Measurements from ENCODE around the gene ZNF618.

GRCh38 chr9:114002271-114002985 is 126.3 kb downstream of the ZNF618 start:
- TF ChIP-seq CTCF (IDR thresholded peaks at IDR 0.05) (no peak), MAX (CRISPR knock-in tag; IDR thresholded peaks at IDR 0.05) (no peak), USF1 (CRISPR knock-in tag; IDR thresholded peaks at IDR 0.05) (no peak), ZMAT4 (CRISPR knock-in tag; IDR thresholded peaks at IDR 0.05) (no peak), NFYB (CRISPR knock-in tag; conservative IDR thresholded peaks at IDR 0.05; ENCODE audit: low read depth) (no peak), RELA (CRISPR knock-in tag; IDR thresholded peaks at IDR 0.05; ENCODE audit: borderline replicate concordance) (no peak), ESRRA (CRISPR knock-in tag; IDR thresholded peaks at IDR 0.05; ENCODE audit: borderline replicate concordance) (no peak), USF2 (CRISPR knock-in tag; IDR thresholded peaks at IDR 0.05) (no peak), CREB1 (CRISPR knock-in tag; IDR thresholded peaks at IDR 0.05) (no peak), TEAD4 (CRISPR knock-in tag; IDR thresholded peaks at IDR 0.05) (no peak), MYBL2 (CRISPR knock-in tag; IDR thresholded peaks at IDR 0.05) (no peak), FOXJ3 (CRISPR knock-in tag; IDR thresholded peaks at IDR 0.05; ENCODE audit: borderline replicate concordance) (no peak), HMGXB4 (CRISPR knock-in tag; IDR thresholded peaks at IDR 0.05) (no peak)
